Fibroblast of lung (primary cell): ENCODE data around the gene SYCN. TPM values are rescaled to one million over a fixed set of nuclear protein-coding genes. Genes with fewer than 3 reads are reported as not detected.

ENCODE experiments used
- DNase-seq, 2 donors: peaks; one replicate each; pipeline versions ENCODE4 v3.0.0 to v3.0.0-alpha.2; 2010; ENCODE audit warnings: low read depth in 2 of 2
- H2AFZ ChIP-seq: 2 replicates; pipeline ENCODE4 v1.5.1; 2012; ENCODE audit warnings: low read length, control low read depth, inconsistent platforms
- H3K27ac ChIP-seq: 2 replicates; pipeline ENCODE4 v1.5.1; 2011; ENCODE audit warnings: low read length, control low read depth; ENCODE audit not compliant: insufficient read depth
- H3K27me3 ChIP-seq: 2 replicates; pipeline ENCODE4 v1.5.1; 2011; ENCODE audit warnings: mild to moderate bottlenecking, low read length; ENCODE audit not compliant: control insufficient read depth, insufficient read depth
- H3K36me3 ChIP-seq: 2 replicates; pipeline ENCODE4 v1.5.1; 2011; ENCODE audit warnings: low read length; ENCODE audit not compliant: control insufficient read depth, insufficient read depth
- H3K4me1 ChIP-seq: 2 replicates; pipeline ENCODE4 v1.5.1; 2011; ENCODE audit warnings: low read length; ENCODE audit not compliant: control insufficient read depth, insufficient read depth; ENCODE audit errors: extremely low read depth
- H3K4me2 ChIP-seq: 2 replicates; pipeline ENCODE4 v1.5.1; 2011; ENCODE audit warnings: low read length, control low read depth; ENCODE audit not compliant: insufficient read depth; ENCODE audit errors: extremely low read depth
- H3K4me3 ChIP-seq, 4 experiments: fragments of 200-600 bp in 1 of 4; sonication (generic) in 1 of 4; replicated peaks in 1 of 4; 2 replicates each; pipeline ENCODE4 v1.5.1; 2011 to 2016; ENCODE audit warnings: low read length in 4 of 4, low read depth in 3 of 4, mild to moderate bottlenecking in 3 of 4, control low read depth in 2 of 4, inconsistent platforms in 1 of 4, mixed read lengths in 1 of 4; ENCODE audit not compliant: insufficient read depth in 1 of 4; ENCODE audit errors: control extremely low read depth in 1 of 4
- H3K79me2 ChIP-seq: 2 replicates; pipeline ENCODE4 v1.5.1; 2012; ENCODE audit warnings: mild to moderate bottlenecking, low read length, inconsistent platforms; ENCODE audit not compliant: control insufficient read depth, insufficient read depth
- H3K9ac ChIP-seq: 2 replicates; pipeline ENCODE4 v1.5.1; 2011; ENCODE audit warnings: mild to moderate bottlenecking, low read length, control low read depth; ENCODE audit not compliant: insufficient read depth
- H3K9me3 ChIP-seq: 2 replicates; pipeline ENCODE4 v1.5.1; 2012; ENCODE audit warnings: low read depth, low read length; ENCODE audit not compliant: control insufficient read depth, insufficient read depth
- H4K20me1 ChIP-seq: 2 replicates; pipeline ENCODE4 v1.5.1; 2011; ENCODE audit warnings: low read length; ENCODE audit not compliant: control insufficient read depth, insufficient read depth; ENCODE audit errors: extremely low read depth
- EZH2 ChIP-seq: IDR thresholded peaks from 2 replicates; pipeline ENCODE4 v1.5.1; 2012; ENCODE audit warnings: low read length, control low read depth, mild to moderate bottlenecking; ENCODE audit errors: missing control alignments
- polyA minus RNA-seq: library from RNA; depleted of rRNA, polyadenylated mRNA; stranded (reverse); fragments of >200 nt; gene quantifications from 2 replicates; pipeline ENCODE4 v1.2.3, GENCODE V29; 2011; ENCODE audit warnings: low replicate concordance
- polyA plus RNA-seq, 2 donors: library from polyadenylated mRNA; depleted of rRNA in 1 of 2; stranded (reverse) in 1 of 2; unstranded in 1 of 2; fragments of >200 nt; gene quantifications; 2 replicates each; pipeline ENCODE4 v1.2.1, GENCODE V29; 2011 to 2012; ENCODE audit warnings: missing spikeins in 1 of 2
- total RNA-seq: library from RNA; depleted of rRNA; stranded (reverse); fragments of >200 nt; gene quantifications from 2 replicates; pipeline ENCODE4 v1.2.1, GENCODE V29; 2014
- TF ChIP-seq, protein P1 (sequence below), 2 donors: IDR thresholded peaks in 1 of 2; conservative IDR thresholded peaks in 1 of 2; 1 replicate in 1 of 2; 2 replicates in 1 of 2; pipeline ENCODE4 v1.5.1; 2011 to 2012; ENCODE audit warnings: low read length in 2 of 2, control low read depth in 1 of 2, inconsistent platforms in 1 of 2, low read depth in 1 of 2, mild to moderate bottlenecking in 1 of 2

Gene SYCN, protein sequence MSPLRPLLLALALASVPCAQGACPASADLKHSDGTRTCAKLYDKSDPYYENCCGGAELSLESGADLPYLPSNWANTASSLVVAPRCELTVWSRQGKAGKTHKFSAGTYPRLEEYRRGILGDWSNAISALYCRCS
- total RNA-seq (not detected in 2 replicates), polyA plus RNA-seq (not detected in 2 replicates), polyA minus RNA-seq (not detected in 2 replicates)
- not detected in 2 replicates for polyA plus RNA-seq (2012)

DNA sequence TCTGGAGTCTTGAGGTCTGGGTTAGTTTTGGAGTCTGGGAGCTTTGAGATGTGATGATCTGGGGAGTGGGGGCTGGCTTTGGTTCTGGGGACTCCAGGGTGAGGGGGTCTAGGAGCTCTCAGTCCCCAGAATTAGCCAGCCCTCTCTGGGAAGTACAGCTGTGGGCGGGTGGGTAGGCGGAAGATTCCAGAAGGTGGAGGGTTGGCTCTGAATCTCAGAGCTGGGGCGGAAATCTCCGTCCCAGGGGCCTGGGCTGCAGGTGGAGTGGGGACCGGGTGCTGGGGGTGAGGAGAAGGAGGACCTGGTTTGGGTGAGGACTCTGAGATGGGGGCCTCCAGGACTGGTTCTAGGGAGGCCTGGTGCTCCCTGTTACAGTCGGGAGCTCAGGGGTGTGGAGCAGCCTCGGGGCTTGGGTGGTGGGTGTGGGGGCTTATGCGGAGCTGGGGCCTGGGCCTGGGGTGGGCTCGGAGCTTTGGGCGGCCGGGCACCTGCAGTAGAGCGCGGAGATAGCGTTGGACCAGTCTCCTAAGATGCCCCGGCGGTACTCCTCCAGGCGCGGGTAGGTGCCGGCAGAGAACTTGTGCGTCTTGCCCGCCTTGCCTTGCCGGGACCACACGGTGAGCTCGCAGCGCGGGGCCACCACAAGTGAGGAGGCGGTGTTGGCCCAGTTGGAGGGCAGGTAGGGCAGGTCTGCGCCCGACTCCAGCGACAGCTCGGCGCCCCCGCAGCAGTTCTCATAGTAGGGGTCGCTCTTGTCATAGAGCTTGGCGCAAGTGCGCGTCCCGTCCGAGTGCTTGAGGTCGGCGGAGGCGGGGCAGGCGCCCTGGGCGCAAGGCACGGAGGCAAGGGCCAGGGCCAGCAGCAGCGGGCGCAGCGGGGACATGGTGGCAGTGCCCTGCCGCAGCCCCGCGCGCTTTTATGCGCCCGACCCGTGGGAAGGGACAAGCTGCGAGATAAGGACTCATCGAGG is at the start of gene SYCN:
SYCN (minus strand) TSS at position 892 of the 970 bp plus-strand sequence; CDS start at position 883, 9 bp downstream.
- Histone ChIP-seq H2AFZ (no peak within 1 kb of the TSS), H3K9ac (no peak within 1 kb of the TSS), H3K4me2 (no peak within 1 kb of the TSS), H3K4me3 (no peak within 1 kb of the TSS), H4K20me1 (no peaks in the 10 kb centered on the region), H3K36me3 (no peaks in the 10 kb centered on the region), H3K4me1 (no peaks in the 10 kb centered on the region), H3K27me3 (peaks cover 10% of the 10 kb centered on the region), H3K9me3 (no peaks in the 10 kb centered on the region), H3K27ac (no peak within 1 kb of the TSS), H3K79me2 (no peaks in the 10 kb centered on the region)
- DNase-seq, result no peak
- TF ChIP-seq, protein P1, sequence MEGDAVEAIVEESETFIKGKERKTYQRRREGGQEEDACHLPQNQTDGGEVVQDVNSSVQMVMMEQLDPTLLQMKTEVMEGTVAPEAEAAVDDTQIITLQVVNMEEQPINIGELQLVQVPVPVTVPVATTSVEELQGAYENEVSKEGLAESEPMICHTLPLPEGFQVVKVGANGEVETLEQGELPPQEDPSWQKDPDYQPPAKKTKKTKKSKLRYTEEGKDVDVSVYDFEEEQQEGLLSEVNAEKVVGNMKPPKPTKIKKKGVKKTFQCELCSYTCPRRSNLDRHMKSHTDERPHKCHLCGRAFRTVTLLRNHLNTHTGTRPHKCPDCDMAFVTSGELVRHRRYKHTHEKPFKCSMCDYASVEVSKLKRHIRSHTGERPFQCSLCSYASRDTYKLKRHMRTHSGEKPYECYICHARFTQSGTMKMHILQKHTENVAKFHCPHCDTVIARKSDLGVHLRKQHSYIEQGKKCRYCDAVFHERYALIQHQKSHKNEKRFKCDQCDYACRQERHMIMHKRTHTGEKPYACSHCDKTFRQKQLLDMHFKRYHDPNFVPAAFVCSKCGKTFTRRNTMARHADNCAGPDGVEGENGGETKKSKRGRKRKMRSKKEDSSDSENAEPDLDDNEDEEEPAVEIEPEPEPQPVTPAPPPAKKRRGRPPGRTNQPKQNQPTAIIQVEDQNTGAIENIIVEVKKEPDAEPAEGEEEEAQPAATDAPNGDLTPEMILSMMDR (conservative IDR thresholded peaks at IDR 0.05 in 1 of 2, IDR thresholded peaks at IDR 0.05 in 1 of 2; ENCODE audit: low read depth in 1 of 2, low read length in 2 of 2), result no peak
- TF ChIP-seq EZH2, result no peak

DNA sequence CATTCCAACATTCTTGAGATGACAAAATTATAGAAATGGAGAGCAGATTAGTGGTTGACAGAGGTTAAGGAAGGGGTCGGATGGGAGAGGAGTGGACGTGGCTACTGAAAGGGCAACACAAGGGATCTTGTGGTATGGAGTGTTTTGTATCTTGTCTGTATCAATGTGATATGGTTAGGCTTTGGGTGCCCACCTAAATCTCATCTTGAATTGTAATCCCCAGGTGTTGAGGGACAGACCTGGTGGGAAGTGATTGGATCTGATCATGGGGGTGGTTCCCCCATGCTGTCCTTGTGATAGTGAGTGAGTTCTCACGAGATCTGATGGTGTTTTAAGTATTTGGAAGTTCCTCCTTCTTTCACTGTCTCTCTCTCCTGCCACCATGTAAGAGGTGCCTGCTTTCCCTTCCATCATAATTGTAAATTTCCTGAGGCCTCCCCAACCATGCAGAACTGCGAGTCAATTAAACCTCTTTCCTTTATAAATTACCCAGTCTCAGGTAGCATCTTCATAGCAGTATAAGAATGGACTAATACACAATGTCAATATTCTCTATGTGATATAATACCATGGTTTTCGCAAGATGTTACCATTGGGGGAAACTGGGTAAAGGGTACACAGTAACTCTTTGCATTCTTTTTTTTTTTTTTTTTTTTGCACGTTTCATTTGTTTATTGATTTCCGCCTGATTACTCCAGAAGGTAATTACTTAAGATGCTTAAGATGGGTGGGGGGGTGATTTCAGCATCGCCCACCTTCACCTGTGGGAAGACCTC is 49.5 kb upstream of the SYCN start:
- Histone ChIP-seq H3K27ac (no peak overlapping the region), H3K4me1 (no peaks in the 10 kb centered on the region), H3K27me3 (peaks cover 18% of the 10 kb centered on the region), H3K36me3 (no peaks in the 10 kb centered on the region), H3K4me3 (no peak overlapping the region), H3K4me2 (no peak overlapping the region), H3K9ac (no peak overlapping the region), H2AFZ (no peak overlapping the region), H3K79me2 (no peaks in the 10 kb centered on the region), H3K9me3 (no peaks in the 10 kb centered on the region), H4K20me1 (no peaks in the 10 kb centered on the region)
- TF ChIP-seq, protein P1 (conservative IDR thresholded peaks at IDR 0.05 in 1 of 2, IDR thresholded peaks at IDR 0.05 in 1 of 2; ENCODE audit: low read depth in 1 of 2, low read length in 2 of 2), result no peak
- TF ChIP-seq EZH2, result no peak
- no peak for DNase-seq

DNA sequence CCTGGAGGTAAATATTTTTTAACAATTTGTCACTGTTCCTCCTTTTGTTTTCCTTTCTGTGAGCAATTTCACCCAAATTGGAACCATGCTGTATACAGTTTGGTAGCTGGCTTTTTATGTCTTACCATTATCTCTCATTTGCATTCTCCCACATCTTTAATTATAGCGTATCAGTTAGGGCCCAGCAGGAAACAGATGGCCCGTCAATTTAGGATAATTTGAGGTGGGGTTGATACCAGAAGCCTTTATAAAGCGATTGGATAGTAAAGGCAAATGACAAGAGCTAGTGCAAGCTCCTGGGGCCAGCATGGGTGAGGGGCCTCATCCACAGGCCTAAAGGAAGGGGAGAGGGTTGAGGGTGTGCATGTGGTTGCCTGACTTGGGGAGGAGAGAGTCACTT is 48.4 kb upstream of the SYCN start:
- Histone ChIP-seq H3K9ac (no peak overlapping the region), H3K4me1 (no peaks in the 10 kb centered on the region), H3K36me3 (no peaks in the 10 kb centered on the region), H3K79me2 (no peaks in the 10 kb centered on the region), H2AFZ (no peak overlapping the region), H3K4me3 (no peak overlapping the region), H4K20me1 (no peaks in the 10 kb centered on the region), H3K9me3 (no peaks in the 10 kb centered on the region), H3K4me2 (no peak overlapping the region), H3K27me3 (peaks cover 27% of the 10 kb centered on the region), H3K27ac (no peak overlapping the region)
- DNase-seq, result no peak
- no peak for TF ChIP-seq EZH2
- TF ChIP-seq, protein P1 (conservative IDR thresholded peaks at IDR 0.05 in 1 of 2, IDR thresholded peaks at IDR 0.05 in 1 of 2; ENCODE audit: low read depth in 1 of 2, low read length in 2 of 2), result no peak
